OCI-LY7 (cell line): Measurements from ENCODE around the gene DLEC1.

ENCODE experiments used
- CTCF ChIP-seq: fragments of 200-600 bp; sonication (generic); conservative IDR thresholded peaks from 2 replicates; pipeline ENCODE4 v1.5.1; 2014; ENCODE audit warnings: mild to moderate bottlenecking, antibody characterized with exemption, low read length, moderate library complexity, mixed read lengths
- EZH2phosphoT487 ChIP-seq: fragments of 200-600 bp; sonication (generic); IDR thresholded peaks from 2 replicates; pipeline ENCODE4 v1.6.1; 2018; ENCODE audit warnings: low read depth, borderline replicate concordance, mild to moderate bottlenecking, mixed run types, antibody characterized with exemption, low read length, moderate library complexity, mixed read lengths

DNA sequence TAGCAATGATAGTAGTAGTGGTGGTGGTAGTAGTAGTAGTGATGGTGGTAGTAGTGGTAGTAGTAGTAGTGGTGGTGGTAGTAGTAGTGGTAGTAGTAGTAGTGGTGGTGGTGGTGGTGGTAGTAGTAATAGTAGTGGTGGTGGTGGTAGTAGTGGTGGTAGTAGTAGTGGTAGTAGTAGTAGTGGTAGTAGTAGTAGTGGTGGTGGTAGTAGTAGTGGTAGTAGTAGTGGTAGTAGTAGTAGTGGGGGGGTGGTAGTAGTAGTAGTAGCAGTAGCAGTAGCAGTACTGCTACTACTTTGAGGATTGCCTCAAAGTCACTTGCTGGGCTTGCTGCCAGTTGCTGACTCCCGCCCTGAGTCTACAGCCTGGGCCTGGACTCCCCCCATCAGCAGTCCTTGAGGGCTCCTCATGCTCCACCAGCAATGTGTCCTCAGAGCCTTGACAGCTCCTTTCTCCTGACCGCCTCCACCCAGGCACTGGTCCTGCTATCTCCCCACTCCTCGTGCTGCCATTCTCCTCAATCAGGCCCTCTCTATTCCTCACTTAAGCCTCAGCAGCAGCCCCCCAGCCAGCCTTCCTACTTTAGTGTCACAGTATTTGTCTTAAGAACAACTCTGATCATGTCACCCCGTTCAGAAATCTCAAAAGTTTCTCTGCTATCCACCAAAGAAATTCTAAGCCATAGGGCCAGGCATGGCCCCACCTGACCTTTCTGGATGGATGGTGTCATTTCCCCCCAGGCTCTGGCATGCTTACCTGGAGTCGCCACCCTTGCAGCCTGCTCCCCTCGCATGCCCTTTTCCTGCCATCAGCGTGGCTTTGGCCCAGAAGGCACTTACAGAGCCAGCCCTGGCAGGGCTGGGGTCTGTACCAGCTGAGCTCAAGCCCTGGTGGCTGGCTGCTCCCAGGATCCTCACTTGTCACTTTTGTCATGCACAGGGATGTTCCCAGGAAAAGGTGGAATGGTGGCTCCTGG is 45.6 kb downstream of the DLEC1 start:
- TF ChIP-seq CTCF (no peak), EZH2phosphoT487 (no peak)
